ENCODE measurements around the gene MUC13. TPM values are rescaled to one million over a fixed set of nuclear protein-coding genes. Genes with fewer than 3 reads are reported as not detected.

The MUC13 gene
- total RNA-seq, 1 donor = not detected

GRCh38 chr3:124965413-124965812 lies 30.9 kb upstream of the MUC13 start:
- H2AFZ ChIP-seq (ENCODE audit: low read length) = no peak overlapping the region
- peaks cover 11% of the 10 kb centered on the region for H3K4me1 ChIP-seq (ENCODE audit: insufficient read depth, low read length)
- peak; percentile 22 for DNase-seq (ENCODE audit: insufficient read length, low spot score, missing footprints)
- H3K4me2 ChIP-seq (ENCODE audit: insufficient read depth, low read length) = no peak overlapping the region
- no peak overlapping the region for H3K4me3 ChIP-seq (ENCODE audit: insufficient read depth, low read length)
- H3K79me2 ChIP-seq (ENCODE audit: insufficient read depth, low read length) = no peaks in the 10 kb centered on the region
- H3K27me3 ChIP-seq (ENCODE audit: insufficient read depth, low read length) = no peaks in the 10 kb centered on the region
- H3K27ac ChIP-seq (ENCODE audit: low read depth, low read length) = no peak overlapping the region
- peaks cover 5% of the 10 kb centered on the region for H4K20me1 ChIP-seq (ENCODE audit: insufficient read depth, low read length)
- H3K36me3 ChIP-seq (ENCODE audit: insufficient read depth, low read length) = peaks cover 31% of the 10 kb centered on the region
- no peak for TF ChIP-seq CTCF (IDR thresholded peaks at IDR 0.05; ENCODE audit: extremely low read depth, low read depth, low read length)
- H3K9me3 ChIP-seq (ENCODE audit: low read depth, low read length) = no peaks in the 10 kb centered on the region

- H3K9me3 ChIP-seq (ENCODE audit: low read depth, low read length) = no peaks in the 10 kb centered on the region
- no peak overlapping the region for H3K4me2 ChIP-seq (ENCODE audit: insufficient read depth, low read length)
- peaks cover 5% of the 10 kb centered on the region for H4K20me1 ChIP-seq (ENCODE audit: insufficient read depth, low read length)
- DNase-seq (ENCODE audit: insufficient read length, low spot score, missing footprints) = no peak
- no peaks in the 10 kb centered on the region for H3K79me2 ChIP-seq (ENCODE audit: insufficient read depth, low read length)
- no peak overlapping the region for H3K27ac ChIP-seq (ENCODE audit: low read depth, low read length)
- no peak for TF ChIP-seq CTCF (IDR thresholded peaks at IDR 0.05; ENCODE audit: extremely low read depth, low read depth, low read length)
- no peaks in the 10 kb centered on the region for H3K27me3 ChIP-seq (ENCODE audit: insufficient read depth, low read length)
- H3K4me1 ChIP-seq (ENCODE audit: insufficient read depth, low read length) = peaks cover 11% of the 10 kb centered on the region
- H3K36me3 ChIP-seq (ENCODE audit: insufficient read depth, low read length) = peaks cover 21% of the 10 kb centered on the region
- H3K4me3 ChIP-seq (ENCODE audit: insufficient read depth, low read length) = no peak overlapping the region
- no peak overlapping the region for H2AFZ ChIP-seq (ENCODE audit: low read length)
Measured at GRCh38 chr3:124964387-124964786, 29.8 kb upstream of the MUC13 start.

- H3K4me3 ChIP-seq (ENCODE audit: insufficient read depth, low read length) = no peak overlapping the region
Measured at GRCh38 chr3:124963755-124964154, 29.2 kb upstream of the MUC13 start.

GRCh38 chr3:124962403-124962940 lies 27.9 kb upstream of the MUC13 start:
- no peak overlapping the region for H3K27ac ChIP-seq (ENCODE audit: low read depth, low read length)
- H3K4me2 ChIP-seq (ENCODE audit: insufficient read depth, low read length) = no peak overlapping the region
- H3K79me2 ChIP-seq (ENCODE audit: insufficient read depth, low read length) = no peaks in the 10 kb centered on the region
- peaks cover 11% of the 10 kb centered on the region for H3K4me1 ChIP-seq (ENCODE audit: insufficient read depth, low read length)
- no peak for DNase-seq (ENCODE audit: insufficient read length, low spot score, missing footprints)
- no peak overlapping the region for H3K4me3 ChIP-seq (ENCODE audit: insufficient read depth, low read length)
- H2AFZ ChIP-seq (ENCODE audit: low read length) = no peak overlapping the region
- no peaks in the 10 kb centered on the region for H3K9me3 ChIP-seq (ENCODE audit: low read depth, low read length)
- H3K27me3 ChIP-seq (ENCODE audit: insufficient read depth, low read length) = no peaks in the 10 kb centered on the region
- H3K36me3 ChIP-seq (ENCODE audit: insufficient read depth, low read length) = peaks cover 2% of the 10 kb centered on the region
- TF ChIP-seq CTCF (IDR thresholded peaks at IDR 0.05; ENCODE audit: extremely low read depth, low read depth, low read length) = no peak
- peaks cover 5% of the 10 kb centered on the region for H4K20me1 ChIP-seq (ENCODE audit: insufficient read depth, low read length)

More at GRCh38 chr3:124963755-124964154, 29.2 kb upstream of the MUC13 start:
- TF ChIP-seq CTCF (IDR thresholded peaks at IDR 0.05; ENCODE audit: extremely low read depth, low read depth, low read length) = no peak
- Histone ChIP-seq H3K79me2 (ENCODE audit: insufficient read depth, low read length) (no peaks in the 10 kb centered on the region), H3K9me3 (ENCODE audit: low read depth, low read length) (no peaks in the 10 kb centered on the region), H4K20me1 (ENCODE audit: insufficient read depth, low read length) (peaks cover 5% of the 10 kb centered on the region), H3K36me3 (ENCODE audit: insufficient read depth, low read length) (peaks cover 15% of the 10 kb centered on the region), H3K4me2 (ENCODE audit: insufficient read depth, low read length) (no peak overlapping the region), H3K27ac (ENCODE audit: low read depth, low read length) (no peak overlapping the region), H3K4me1 (ENCODE audit: insufficient read depth, low read length) (peaks cover 11% of the 10 kb centered on the region), H3K27me3 (ENCODE audit: insufficient read depth, low read length) (no peaks in the 10 kb centered on the region), H2AFZ (ENCODE audit: low read length) (no peak overlapping the region)
- DNase-seq (ENCODE audit: insufficient read length, low spot score, missing footprints) = no peak
